GM12878 (cell line): Measurements from ENCODE around the gene POU5F1.

Experiments used
- MAX ChIP-seq: IDR thresholded peaks from 2 replicates; pipeline ENCODE4 v1.6.1; 2012; ENCODE audit warnings: low read depth, low read length, improper control_type of control experiment
- RBBP5 ChIP-seq: fragments of 200-600 bp; sonication (generic); conservative IDR thresholded peaks from 2 replicates; pipeline ENCODE4 v1.6.1; 2016
- SUPT20H ChIP-seq: IDR thresholded peaks from 2 replicates; pipeline ENCODE4 v1.6.1; 2011; ENCODE audit warnings: low read depth, mild to moderate bottlenecking, low read length, moderate library complexity, borderline replicate concordance; ENCODE audit not compliant: control insufficient read depth
- TF ChIP-seq, protein P1 (sequence below): fragments of 450-650 bp; formaldehyde crosslinking; IDR thresholded peaks from 2 replicates; pipeline ENCODE4 v1.4.0; 2020; ENCODE audit warnings: mild to moderate bottlenecking, moderate library complexity

GRCh38 chr6:31142361-31142761 is 28.1 kb downstream of the POU5F1 start:
- TF ChIP-seq RBBP5: no peak
- no peak for TF ChIP-seq MAX
- TF ChIP-seq SUPT20H: no peak
- TF ChIP-seq, protein P1, sequence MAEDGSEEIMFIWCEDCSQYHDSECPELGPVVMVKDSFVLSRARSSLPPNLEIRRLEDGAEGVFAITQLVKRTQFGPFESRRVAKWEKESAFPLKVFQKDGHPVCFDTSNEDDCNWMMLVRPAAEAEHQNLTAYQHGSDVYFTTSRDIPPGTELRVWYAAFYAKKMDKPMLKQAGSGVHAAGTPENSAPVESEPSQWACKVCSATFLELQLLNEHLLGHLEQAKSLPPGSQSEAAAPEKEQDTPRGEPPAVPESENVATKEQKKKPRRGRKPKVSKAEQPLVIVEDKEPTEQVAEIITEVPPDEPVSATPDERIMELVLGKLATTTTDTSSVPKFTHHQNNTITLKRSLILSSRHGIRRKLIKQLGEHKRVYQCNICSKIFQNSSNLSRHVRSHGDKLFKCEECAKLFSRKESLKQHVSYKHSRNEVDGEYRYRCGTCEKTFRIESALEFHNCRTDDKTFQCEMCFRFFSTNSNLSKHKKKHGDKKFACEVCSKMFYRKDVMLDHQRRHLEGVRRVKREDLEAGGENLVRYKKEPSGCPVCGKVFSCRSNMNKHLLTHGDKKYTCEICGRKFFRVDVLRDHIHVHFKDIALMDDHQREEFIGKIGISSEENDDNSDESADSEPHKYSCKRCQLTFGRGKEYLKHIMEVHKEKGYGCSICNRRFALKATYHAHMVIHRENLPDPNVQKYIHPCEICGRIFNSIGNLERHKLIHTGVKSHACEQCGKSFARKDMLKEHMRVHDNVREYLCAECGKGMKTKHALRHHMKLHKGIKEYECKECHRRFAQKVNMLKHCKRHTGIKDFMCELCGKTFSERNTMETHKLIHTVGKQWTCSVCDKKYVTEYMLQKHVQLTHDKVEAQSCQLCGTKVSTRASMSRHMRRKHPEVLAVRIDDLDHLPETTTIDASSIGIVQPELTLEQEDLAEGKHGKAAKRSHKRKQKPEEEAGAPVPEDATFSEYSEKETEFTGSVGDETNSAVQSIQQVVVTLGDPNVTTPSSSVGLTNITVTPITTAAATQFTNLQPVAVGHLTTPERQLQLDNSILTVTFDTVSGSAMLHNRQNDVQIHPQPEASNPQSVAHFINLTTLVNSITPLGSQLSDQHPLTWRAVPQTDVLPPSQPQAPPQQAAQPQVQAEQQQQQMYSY (CRISPR knock-in tag): no peak
